KBM-7 (cell line): Measurements from ENCODE around the gene BMP7.

Experiments
- DNase-seq: peaks from one replicate; pipeline ENCODE4 v3.0.0-alpha.2; 2015
- in situ Hi-C: fragments of 300-500 bp; cut with MboI; formaldehyde crosslinking; loops from 2 replicates; pipeline ENCODE4 v1.14.3; 2020; ENCODE audit warnings: low sequenced_read_pairs, low pct_unique_long_range_greater_than_20kb, mixed read lengths

BMP7 gene

DNA sequence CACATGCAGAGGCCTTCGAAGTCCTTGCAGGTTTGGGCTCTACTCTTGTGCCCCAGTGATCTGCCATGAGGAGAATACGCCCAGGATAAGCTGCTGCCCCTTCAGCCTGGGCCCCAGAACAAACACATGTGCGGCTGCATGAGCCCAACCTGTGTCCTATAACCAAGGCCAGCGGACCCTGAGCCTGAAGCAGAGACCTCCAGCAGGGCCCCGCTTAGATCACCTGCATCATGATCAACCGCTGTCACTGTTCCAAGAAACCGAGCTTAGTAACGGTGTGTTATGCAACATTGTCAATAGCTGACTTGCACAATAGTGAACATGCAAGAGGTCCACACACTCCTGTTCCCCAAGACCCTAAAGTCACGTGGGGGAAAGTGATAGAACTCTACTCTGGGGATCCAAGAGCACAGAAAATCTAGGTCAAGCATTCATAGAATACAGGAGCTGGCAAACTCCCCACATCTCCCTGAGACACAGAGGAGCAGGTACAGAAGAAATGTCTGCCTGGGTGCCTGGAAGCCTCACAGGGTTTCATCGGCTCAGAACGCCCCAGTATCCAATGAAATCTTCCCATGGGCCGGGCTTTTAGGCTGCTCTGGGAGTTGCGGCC, 136.2 kb downstream of the BMP7 start:
- no peak for DNase-seq
- in situ Hi-C loops, result no loop called here

DNA sequence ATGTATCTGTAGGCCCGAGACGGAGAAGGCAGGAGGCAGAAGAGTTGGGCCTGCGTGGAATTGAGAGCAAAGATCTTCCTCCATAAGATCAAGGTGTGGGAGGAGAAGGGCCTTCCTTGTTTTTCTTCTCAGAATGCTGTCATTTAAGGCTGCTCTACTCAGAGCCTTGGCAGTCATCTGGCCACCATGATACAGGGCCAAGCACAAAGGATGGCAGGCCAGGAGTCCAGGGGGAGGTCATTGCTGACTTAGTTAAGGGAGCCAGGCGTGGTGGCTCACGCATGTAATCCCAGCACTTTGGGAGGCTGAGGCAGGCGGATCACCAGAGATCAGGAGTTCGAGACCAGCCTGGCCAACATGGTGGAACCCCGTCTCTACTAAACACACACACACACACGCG, 137.1 kb downstream of the BMP7 start:
- in situ Hi-C loops, result no loop called here
- no peak for DNase-seq

DNA sequence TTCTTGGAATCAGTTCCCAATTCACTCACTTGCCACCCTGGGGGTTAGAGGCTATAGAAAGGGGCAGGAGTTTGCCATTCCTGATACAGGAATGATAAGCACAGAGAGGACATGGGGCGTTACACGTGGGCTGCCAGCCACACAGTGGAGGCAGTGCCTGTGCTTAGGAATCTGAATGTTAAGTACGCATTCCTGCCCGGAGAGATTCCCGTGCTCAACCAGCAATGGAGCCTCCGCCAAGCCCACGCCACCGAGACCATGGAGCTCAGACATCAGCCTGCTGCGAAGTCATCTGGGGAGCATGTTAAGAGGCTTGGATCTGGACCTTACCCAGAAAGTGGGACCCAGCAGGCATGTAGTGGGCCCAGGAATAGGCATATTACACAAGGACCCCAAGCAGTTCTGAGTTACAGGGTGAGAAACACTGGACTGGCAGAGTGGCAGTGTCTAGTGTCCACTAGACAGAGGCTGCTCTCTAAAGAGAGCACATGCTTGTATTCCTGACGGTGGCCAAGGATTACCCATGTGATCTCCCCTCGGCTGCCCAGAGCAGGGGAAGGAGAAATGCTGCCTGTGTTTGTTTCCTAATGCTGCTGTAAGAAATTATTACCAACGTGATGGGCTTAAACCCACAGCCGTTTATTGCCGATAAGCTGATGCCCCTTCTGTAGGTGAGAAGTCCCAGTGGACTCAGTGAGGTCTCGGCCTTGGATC, 138.2 kb downstream of the BMP7 start:
- in situ Hi-C loops, result no loop called here
- no peak for DNase-seq

DNA sequence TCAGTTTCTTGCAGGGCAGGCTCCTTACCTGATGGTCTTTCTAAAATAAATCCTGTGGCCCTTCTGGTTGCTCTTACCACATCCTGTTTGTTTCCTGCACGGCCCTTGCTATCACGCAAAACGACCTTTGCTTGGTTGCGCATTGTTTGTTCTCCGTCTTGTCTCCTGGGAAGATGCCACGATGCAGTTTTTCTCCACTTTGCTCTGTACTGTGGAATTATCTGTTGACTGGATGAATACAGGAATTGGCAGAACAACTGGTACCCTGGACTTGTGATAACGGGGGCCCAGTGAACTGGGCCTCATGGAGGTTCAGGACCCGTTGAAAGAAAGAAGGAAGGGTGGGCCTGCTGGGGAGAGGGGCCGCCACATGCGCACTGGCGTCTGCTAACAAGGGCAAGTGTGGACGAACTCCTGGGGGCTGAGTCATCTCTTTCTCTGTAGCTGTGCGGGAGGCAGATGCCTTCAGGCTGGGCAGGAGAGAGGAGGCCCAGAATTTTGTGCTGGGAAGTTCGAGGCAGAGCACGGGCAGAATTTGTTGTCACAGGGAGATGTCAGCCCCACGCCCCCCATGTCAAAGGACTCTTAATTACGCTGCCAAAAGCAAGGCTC, 139.9 kb downstream of the BMP7 start:
- DNase-seq, result no peak
- in situ Hi-C loops, result no loop called here

DNA sequence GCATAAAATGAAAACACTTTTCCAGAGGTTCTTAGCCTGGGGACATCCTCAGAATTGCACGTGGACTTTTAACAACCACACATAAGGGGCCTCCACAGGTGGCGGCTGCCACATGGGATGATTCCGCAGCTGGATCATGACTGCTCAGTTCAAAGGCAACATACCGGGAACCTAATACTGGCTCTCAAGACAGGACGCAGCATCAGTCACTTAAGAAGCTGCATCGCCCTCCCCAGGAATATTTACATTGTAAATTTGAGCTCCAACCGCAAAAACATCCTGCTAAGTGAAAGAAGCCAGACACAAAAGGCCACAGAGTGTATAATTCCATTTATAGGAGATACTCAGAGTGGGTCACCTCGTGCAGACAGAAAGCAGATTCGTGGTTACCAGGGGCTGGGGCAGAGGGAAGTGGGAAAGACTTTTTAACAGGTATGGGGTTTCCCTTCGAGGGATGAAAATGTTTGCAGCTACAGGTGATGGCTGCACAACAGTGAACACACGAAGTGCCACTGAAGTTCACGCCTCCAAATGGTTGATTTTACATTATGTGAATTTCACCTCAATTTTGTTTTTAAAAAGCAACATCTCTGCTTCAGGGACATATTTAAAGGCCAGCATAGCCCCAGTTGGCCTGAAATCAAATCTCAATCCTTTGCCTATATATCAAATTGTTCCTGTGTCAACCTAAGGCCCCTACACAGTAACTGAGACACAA, 141.5 kb downstream of the BMP7 start:
- in situ Hi-C loops, result loop anchor here (25.0 kb wide), 1 partner anchor 87 kb away; no protein-coding TSS in a partner anchor
- no peak for DNase-seq

DNA sequence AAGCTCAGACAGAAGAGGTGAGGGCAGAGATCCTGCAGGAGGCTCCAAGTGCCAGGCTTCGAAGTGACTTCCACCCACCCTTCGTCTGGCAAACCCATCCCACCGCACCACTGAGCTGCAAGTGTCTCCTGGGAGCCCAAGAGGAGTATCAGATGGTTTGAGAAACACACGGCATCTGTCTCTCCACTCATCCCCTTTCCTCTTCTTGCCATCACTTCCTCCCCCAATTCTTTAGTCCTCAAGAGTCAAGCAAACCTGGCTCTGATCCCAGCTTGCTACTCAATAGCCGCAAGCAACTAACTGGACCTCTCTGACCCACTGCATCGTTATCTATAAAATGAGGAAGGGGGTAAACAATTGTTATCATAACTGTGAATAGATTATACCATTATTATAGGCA, 142.1 kb downstream of the BMP7 start:
- no peak for DNase-seq
- in situ Hi-C loops, result loop anchor here (25.0 kb wide), 1 partner anchor 88 kb away; no protein-coding TSS in a partner anchor

DNA sequence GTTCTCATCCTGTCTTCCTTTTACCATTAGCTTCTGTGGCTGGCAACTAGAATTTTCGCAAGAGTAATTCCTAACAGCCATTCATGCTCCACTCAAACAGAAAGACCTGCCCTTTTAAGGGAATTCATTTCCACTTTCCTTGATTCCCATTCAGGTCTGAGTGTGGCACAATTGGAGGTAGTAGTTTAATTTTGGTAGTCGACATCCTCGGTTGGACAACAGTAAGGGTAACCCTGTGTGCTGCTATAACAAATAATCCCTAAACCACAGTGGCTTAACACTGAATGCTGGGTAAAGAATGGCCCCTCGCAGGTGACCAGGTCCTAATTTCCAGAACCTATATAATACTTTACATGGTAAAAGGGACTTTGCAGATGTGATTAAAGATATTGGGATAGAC, 142.9 kb downstream of the BMP7 start:
- in situ Hi-C loops, result loop anchor here (25.0 kb wide), 1 partner anchor 89 kb away; no protein-coding TSS in a partner anchor
- no peak for DNase-seq

DNA sequence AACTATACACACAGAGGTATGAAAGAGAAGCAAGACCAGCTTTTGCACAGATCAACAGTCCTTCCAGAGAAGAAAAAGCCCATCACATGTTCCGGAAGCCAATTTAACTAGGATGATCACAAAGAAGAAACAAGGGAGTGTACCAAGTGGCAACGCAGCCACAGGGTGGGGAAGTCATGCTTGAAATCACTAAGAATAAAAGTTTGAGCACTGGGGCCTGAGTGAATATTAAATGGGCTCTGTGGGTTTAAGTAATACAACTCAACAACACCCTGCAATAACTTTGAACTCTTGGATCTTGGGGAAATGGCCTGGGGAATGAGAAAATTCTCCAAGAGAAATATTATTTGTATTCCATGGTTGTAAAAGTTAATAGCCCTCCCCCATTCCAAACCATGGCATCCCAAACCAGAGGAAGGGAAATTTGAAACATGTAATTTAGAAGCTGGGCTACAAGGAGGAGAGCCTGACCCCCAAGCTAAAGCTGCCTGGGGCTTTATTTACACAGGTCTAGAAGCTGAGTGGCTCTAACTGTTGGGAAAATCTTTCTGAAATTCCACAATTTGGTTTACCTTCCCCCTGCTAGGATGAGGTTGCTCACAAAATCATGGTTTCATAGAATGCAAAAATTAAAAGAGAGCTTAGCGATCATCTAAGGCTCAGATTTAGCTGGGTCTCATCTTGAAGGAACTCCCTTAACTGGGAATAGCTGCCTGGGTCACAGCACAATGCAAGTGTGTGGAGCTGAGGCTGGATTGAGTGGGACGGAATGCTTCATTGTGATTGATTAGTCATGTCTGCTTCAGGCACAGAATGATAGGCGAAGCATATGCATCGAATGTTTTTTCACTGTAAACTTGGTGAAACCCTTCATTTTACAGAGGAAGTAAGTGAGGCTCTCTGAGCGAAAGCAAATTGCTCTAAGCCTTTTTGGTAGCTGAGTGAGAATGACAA, 143.6 kb downstream of the BMP7 start:
- no peak for DNase-seq
- in situ Hi-C loops, result loop anchor here (25.0 kb wide), 1 partner anchor 89 kb away; no protein-coding TSS in a partner anchor

DNA sequence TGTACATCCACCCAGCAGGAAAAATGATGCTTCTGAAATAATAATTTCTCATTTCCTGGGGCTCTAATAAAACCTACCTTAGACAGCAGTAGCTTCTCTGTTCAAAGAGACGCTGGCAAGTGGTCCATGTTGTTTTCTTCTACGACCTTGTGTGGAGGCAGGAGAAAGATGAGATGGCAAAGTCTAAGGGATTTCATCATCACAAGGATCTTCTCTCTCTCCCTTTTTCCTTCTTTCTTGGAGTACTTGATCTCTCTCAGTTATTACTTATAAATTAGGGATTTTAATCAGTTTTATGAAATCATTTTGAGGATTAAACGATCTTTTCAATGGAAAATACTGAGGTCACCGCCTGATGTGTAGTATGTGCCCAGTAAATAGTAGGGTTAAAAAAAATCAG, 147.5 kb downstream of the BMP7 start:
- in situ Hi-C loops, result loop anchor here (25.0 kb wide), 1 partner anchor 93 kb away; no protein-coding TSS in a partner anchor
- DNase-seq, result no peak
